GM18498 (cell line): ENCODE results near the gene TFR2.
A peak's percentile ranks its signal among the peaks of the same experiment; 100 is the strongest.

ENCODE experiments used
- ATAC-seq: cut with Tn5 transposase; IDR thresholded peaks from one replicate; pipeline ENCODE4 v1.9.1; 2021; ENCODE audit warnings: mild to moderate bottlenecking, moderate library complexity; ENCODE audit not compliant: unreplicated experiment

Gene TFR2

GRCh38 chr7:100654908-100655831 is 13.8 kb upstream of the TFR2 start:
- no peak for ATAC-seq

GRCh38 chr7:100649826-100650565 is 8.6 kb upstream of the TFR2 start:
- no peak for ATAC-seq

GRCh38 chr7:100642534-100642907 is 1.2 kb upstream of the TFR2 start:
- peak; percentile 50 for ATAC-seq

GRCh38 chr7:100641860-100642533 is 645 bp upstream of the TFR2 start:
- no peak for ATAC-seq

- no peak for ATAC-seq
Measured at GRCh38 chr7:100640517-100641440, 573 bp downstream of the TFR2 start.

- no peak for ATAC-seq
Measured at GRCh38 chr7:100639995-100640516, 1.3 kb downstream of the TFR2 start.

GRCh38 chr7:100632951-100633717 is 8.2 kb downstream of the TFR2 start:
- ATAC-seq: peak; percentile 71

- ATAC-seq: no peak
Measured at GRCh38 chr7:100630066-100630465, 11.3 kb downstream of the TFR2 start.

GRCh38 chr7:100629117-100629716 is 12.1 kb downstream of the TFR2 start:
- ATAC-seq: no peak

GRCh38 chr7:100627238-100627549 is 14.2 kb downstream of the TFR2 start:
- no peak for ATAC-seq

GRCh38 chr7:100626530-100627237 is 14.7 kb downstream of the TFR2 start:
- peak; percentile 94 for ATAC-seq

- ATAC-seq: no peak
Measured at GRCh38 chr7:100626055-100626454, 15.3 kb downstream of the TFR2 start.

- ATAC-seq: no peak
Measured at GRCh38 chr7:100623951-100624824, 17.2 kb downstream of the TFR2 start.

- no peak for ATAC-seq
Measured at GRCh38 chr7:100621554-100621953, 19.8 kb downstream of the TFR2 start.

GRCh38 chr7:100620804-100621203 is 20.5 kb downstream of the TFR2 start:
- no peak for ATAC-seq

GRCh38 chr7:100620239-100620638 is 21.1 kb downstream of the TFR2 start:
- ATAC-seq: no peak

- ATAC-seq: no peak
Measured at GRCh38 chr7:100614308-100614861, 27.0 kb downstream of the TFR2 start.
